H9 (cell line): ENCODE results near the gene PTRHD1. TPM values are rescaled to one million over a fixed set of nuclear protein-coding genes. Genes with fewer than 3 reads are reported as not detected.

Source experiments
- DNase-seq: peaks from one replicate; pipeline ENCODE4 v3.0.0-alpha.2; 2017
- H2AFZ ChIP-seq: one replicate; pipeline ENCODE4 v1.6.1; 2013; ENCODE audit warnings: mild to moderate bottlenecking, low read length, control low read depth, moderate library complexity
- H2AK5ac ChIP-seq: 2 replicates; pipeline ENCODE4 v1.6.1; 2013; ENCODE audit warnings: low read length, control low read depth, mixed read lengths; ENCODE audit not compliant: insufficient read length
- H2BK120ac ChIP-seq: one replicate; pipeline ENCODE4 v1.6.1; 2013; ENCODE audit warnings: low read depth, mild to moderate bottlenecking, low read length, control low read depth, inconsistent platforms; ENCODE audit not compliant: poor library complexity, severe bottlenecking
- H2BK12ac ChIP-seq: 2 replicates; pipeline ENCODE4 v1.6.1; 2013; ENCODE audit warnings: low read length, control low read depth, mixed read lengths, low read depth; ENCODE audit not compliant: insufficient read length
- H2BK15ac ChIP-seq: 2 replicates; pipeline ENCODE4 v1.6.1; 2013; ENCODE audit warnings: low read depth, low read length, control low read depth
- H2BK20ac ChIP-seq: one replicate; pipeline ENCODE4 v1.6.1; 2013; ENCODE audit warnings: low read depth, mild to moderate bottlenecking, low read length, control low read depth, inconsistent platforms; ENCODE audit not compliant: poor library complexity, severe bottlenecking
- H2BK5ac ChIP-seq: 2 replicates; pipeline ENCODE4 v1.6.1; 2013; ENCODE audit warnings: low read length, control low read depth, mixed read lengths; ENCODE audit not compliant: insufficient read length
- H3K14ac ChIP-seq: 2 replicates; pipeline ENCODE4 v1.6.1; 2013; ENCODE audit warnings: low read length, control low read depth; ENCODE audit not compliant: insufficient read depth
- H3K18ac ChIP-seq: 2 replicates; pipeline ENCODE4 v1.6.1; 2013; ENCODE audit warnings: low read depth, mild to moderate bottlenecking, mixed read lengths, low read length, control low read depth; ENCODE audit not compliant: insufficient read length
- H3K23ac ChIP-seq: 2 replicates; pipeline ENCODE4 v1.6.1; 2013; ENCODE audit warnings: low read length, control low read depth, mixed read lengths, low read depth; ENCODE audit not compliant: insufficient read length
- H3K23me2 ChIP-seq: 2 replicates; pipeline ENCODE4 v1.6.1; 2013; ENCODE audit warnings: low read depth, mild to moderate bottlenecking, mixed read lengths, low read length, control low read depth; ENCODE audit not compliant: insufficient read length, poor library complexity, severe bottlenecking
- H3K27ac ChIP-seq: 2 replicates; pipeline ENCODE4 v1.5.1; 2013; ENCODE audit warnings: low read length, control low read depth, mixed read lengths, low read depth; ENCODE audit not compliant: insufficient read length
- H3K27me3 ChIP-seq: 2 replicates; pipeline ENCODE4 v1.6.1; 2013; ENCODE audit warnings: low read length, control low read depth, inconsistent platforms; ENCODE audit not compliant: insufficient read depth
- H3K4ac ChIP-seq: 2 replicates; pipeline ENCODE4 v1.6.1; 2013; ENCODE audit warnings: low read depth, mild to moderate bottlenecking, control low read depth, inconsistent platforms, low read length, moderate library complexity
- H3K4me1 ChIP-seq: 2 replicates; pipeline ENCODE4 v1.6.1; 2013; ENCODE audit warnings: low read length, control low read depth, inconsistent platforms; ENCODE audit not compliant: insufficient read depth
- H3K4me2 ChIP-seq: 2 replicates; pipeline ENCODE4 v1.6.1; 2013; ENCODE audit warnings: low read length, control low read depth, mixed read lengths; ENCODE audit not compliant: insufficient read length, insufficient read depth
- H3K56ac ChIP-seq: 2 replicates; pipeline ENCODE4 v1.6.1; 2013; ENCODE audit warnings: low read depth, mild to moderate bottlenecking, mixed read lengths, low read length, control low read depth; ENCODE audit not compliant: insufficient read length
- H3K79me1 ChIP-seq: 2 replicates; pipeline ENCODE4 v1.6.1; 2013; ENCODE audit warnings: low read depth, mild to moderate bottlenecking, moderate library complexity, low read length, control low read depth, inconsistent platforms; ENCODE audit not compliant: insufficient read depth, poor library complexity, severe bottlenecking
- H3K79me2 ChIP-seq: 2 replicates; pipeline ENCODE4 v1.6.1; 2013; ENCODE audit warnings: low read length, control low read depth, inconsistent platforms; ENCODE audit not compliant: insufficient read depth
- H3K9ac ChIP-seq: 2 replicates; pipeline ENCODE4 v1.6.1; 2013; ENCODE audit warnings: low read length, control low read depth, mixed read lengths; ENCODE audit not compliant: insufficient read length; ENCODE audit errors: extremely low read depth
- H3K9me3 ChIP-seq: one replicate; pipeline ENCODE4 v1.6.1; 2013; ENCODE audit warnings: low read depth, low read length, inconsistent platforms; ENCODE audit not compliant: control insufficient read depth
- H3T11ph ChIP-seq: one replicate; pipeline ENCODE4 v1.6.1; 2013; ENCODE audit warnings: mild to moderate bottlenecking, low read length, control low read depth, inconsistent platforms
- H4K20me1 ChIP-seq: one replicate; pipeline ENCODE4 v1.6.1; 2013; ENCODE audit not compliant: control insufficient read depth, insufficient read length, insufficient read depth
- H4K5ac ChIP-seq: 2 replicates; pipeline ENCODE4 v1.6.1; 2013; ENCODE audit warnings: low read depth, mild to moderate bottlenecking, mixed read lengths, low read length, control low read depth; ENCODE audit not compliant: insufficient read length
- H4K8ac ChIP-seq: replicated peaks from 2 replicates; pipeline ENCODE4 v1.6.1; 2013; ENCODE audit warnings: low read length, control low read depth, mixed read lengths, low read depth; ENCODE audit not compliant: insufficient read length
- H4K91ac ChIP-seq: 2 replicates; pipeline ENCODE4 v1.6.1; 2013; ENCODE audit warnings: low read depth, mild to moderate bottlenecking, moderate library complexity, mixed read lengths, low read length, control low read depth; ENCODE audit not compliant: insufficient read length
- H3K27ac Mint-ChIP-seq, 3 experiments: 2 replicates in 2 of 3; 3 replicates in 1 of 3; pipeline ENCODE4 v1.8.0; 2020 to 2021; ENCODE audit warnings: mixed read lengths in 3 of 3, mild to moderate bottlenecking in 1 of 3, moderate library complexity in 1 of 3
- H3K27me3 Mint-ChIP-seq: 2 replicates; pipeline ENCODE4 v1.8.0; 2021; ENCODE audit warnings: low read depth, mild to moderate bottlenecking, moderate library complexity, mixed read lengths
- H3K36me3 Mint-ChIP-seq, 3 experiments: 2 replicates in 2 of 3; 3 replicates in 1 of 3; pipeline ENCODE4 v1.8.0; 2020 to 2021; ENCODE audit warnings: low read depth in 3 of 3, mixed read lengths in 3 of 3; ENCODE audit not compliant: insufficient read depth in 1 of 3
- H3K4me1 Mint-ChIP-seq, 2 experiments: 2 replicates each; pipeline ENCODE4 v1.8.0; 2020; ENCODE audit warnings: mixed read lengths in 2 of 2
- H3K4me3 Mint-ChIP-seq, 2 experiments: 2 replicates in 1 of 2; 3 replicates in 1 of 2; pipeline ENCODE4 v1.8.0; 2020 to 2021; ENCODE audit warnings: mild to moderate bottlenecking in 2 of 2, mixed read lengths in 2 of 2, moderate library complexity in 1 of 2
- H3K9me3 Mint-ChIP-seq, 2 experiments: 2 replicates in 1 of 2; 3 replicates in 1 of 2; pipeline ENCODE4 v1.8.0; 2020; ENCODE audit warnings: mild to moderate bottlenecking in 2 of 2, mixed read lengths in 2 of 2, moderate library complexity in 1 of 2
- CTCF ChIP-seq: fragments of 200-600 bp; sonication (generic); conservative IDR thresholded peaks from 3 replicates; pipeline ENCODE4 v1.8.0; 2021; ENCODE audit warnings: antibody characterized with exemption, mild to moderate bottlenecking
- WGBS: extraction: QIAGEN DNeasy Blood & Tissue Kit; methylation state at CpG from one replicate; pipeline ENCODE4 v1.1.7; 2013; ENCODE audit warnings: missing lambda C conversion rate, low lambda C conversion rate, mixed read lengths; ENCODE audit not compliant: insufficient read length; ENCODE audit errors: extremely low coverage; 5-methylcytosine and 5-hydroxymethylcytosine counted together
- total RNA-seq: library from RNA; stranded (reverse); gene quantifications from 2 replicates; pipeline ENCODE4 v1.2.1, GENCODE V29; 2021

PTRHD1 gene
- total RNA-seq, 1 experiment from 2014 or later = 43.7 TPM

- H3K4me3 Mint-ChIP-seq = no peak overlapping the region
- WGBS = no CpG with 5 or more reads among the region's 1 CpG
- no peak overlapping the region for H3K27ac Mint-ChIP-seq
Observed at GRCh38 chr2:24756789-24757188, 36.4 kb downstream of the PTRHD1 start.

More at GRCh38 chr2:24756789-24757188, 36.4 kb downstream of the PTRHD1 start:
- no peak overlapping the region for H4K5ac ChIP-seq
- no peak overlapping the region for H2AK5ac ChIP-seq
- H3K27ac ChIP-seq = no peak overlapping the region
- no peak for DNase-seq
- no peak overlapping the region for H3K4me2 ChIP-seq
- no peak overlapping the region for H2AFZ ChIP-seq
- no peaks in the 10 kb centered on the region; a peak in 1 of 4 replicates for H3K4me1 Mint-ChIP-seq
- no peaks in the 10 kb centered on the region for H3K27me3 Mint-ChIP-seq
- no peak for TF ChIP-seq CTCF
- no peak overlapping the region for H3K23ac ChIP-seq
- no peak overlapping the region for H3K18ac ChIP-seq
- H3K56ac ChIP-seq = no peak overlapping the region
- no peaks in the 10 kb centered on the region for H3K9me3 Mint-ChIP-seq
- no peak overlapping the region for H2BK120ac ChIP-seq
- no peak overlapping the region for H3K4ac ChIP-seq
- H3K36me3 Mint-ChIP-seq = peaks cover 0 to 10% (median 3%) of the 10 kb centered on the region in 3 experiments; a peak in 4 of 7 replicates
- H3K79me2 ChIP-seq = no peaks in the 10 kb centered on the region
- no peak overlapping the region for H4K8ac ChIP-seq
- H3K27me3 ChIP-seq = no peaks in the 10 kb centered on the region
- H3K9me3 ChIP-seq = no peaks in the 10 kb centered on the region
- H4K20me1 ChIP-seq = no peaks in the 10 kb centered on the region
- H2BK5ac ChIP-seq = no peak overlapping the region
- no peak overlapping the region for H3K9ac ChIP-seq
- H3K14ac ChIP-seq = no peak overlapping the region
- no peaks in the 10 kb centered on the region for H3K79me1 ChIP-seq
- H3K4me1 ChIP-seq = peaks cover 2% of the 10 kb centered on the region; the same call in 1 of the 2 replicates
- H2BK12ac ChIP-seq = no peak overlapping the region
- H2BK15ac ChIP-seq = no peak overlapping the region
- no peaks in the 10 kb centered on the region for H3K23me2 ChIP-seq
- no peak overlapping the region for H2BK20ac ChIP-seq
- no peak overlapping the region for H3T11ph ChIP-seq
- H4K91ac ChIP-seq = no peak overlapping the region
